OCI-LY3 (cell line): Measurements from ENCODE around the gene EPS8L1.
"Not testable (repeated sequence)": the region's sequence is repeated elsewhere in the genome, so short reads cannot be mapped to it uniquely, and the experiment has no call there.

ENCODE experiments used
- H2AFZ ChIP-seq: fragments of 200-600, 300-600 bp; shearing (Covaris generic); 2 replicates; pipeline ENCODE4 v1.6.0; 2014; ENCODE audit warnings: antibody characterized with exemption, low read depth, low read length
- H3K27ac ChIP-seq: fragments of 200-600, 300-600 bp; sonication (generic); 2 replicates; pipeline ENCODE4 v1.5.1; 2014; ENCODE audit warnings: mild to moderate bottlenecking, low read length, moderate library complexity, mixed read lengths
- H3K27me3 ChIP-seq: fragments of 200-600, 300-600 bp; sonication (generic); 2 replicates; pipeline ENCODE4 v1.6.1; 2014; ENCODE audit warnings: low read depth, low read length, mixed read lengths
- H3K36me3 ChIP-seq: fragments of 200-600, 300-600 bp; sonication (generic); replicated peaks from 2 replicates; pipeline ENCODE3; 2014; ENCODE audit warnings: low read depth, low read length, mixed read lengths
- H3K4me1 ChIP-seq: fragments of 300-600, 200-600 bp; sonication (generic); 2 replicates; pipeline ENCODE4 v1.6.1; 2014; ENCODE audit warnings: low read length, mixed read lengths
- H3K4me2 ChIP-seq: fragments of 200-600, 300-600 bp; sonication (generic); 2 replicates; pipeline ENCODE4 v1.6.1; 2014; ENCODE audit warnings: low read length, mixed read lengths
- H3K4me3 ChIP-seq: fragments of 300-600, 200-600 bp; sonication (generic); 2 replicates; pipeline ENCODE4 v1.5.1; 2014; ENCODE audit warnings: antibody characterized with exemption, mild to moderate bottlenecking, low read length, moderate library complexity
- H3K79me2 ChIP-seq: fragments of 300-600, 200-600 bp; shearing (Covaris generic); 2 replicates; pipeline ENCODE4 v1.6.1; 2014; ENCODE audit warnings: mild to moderate bottlenecking, low read length, mixed read lengths
- H3K9ac ChIP-seq: fragments of 300-600, 200-600 bp; shearing (Covaris generic); 2 replicates; pipeline ENCODE4 v1.6.0; 2014; ENCODE audit warnings: mild to moderate bottlenecking, low read length, moderate library complexity
- H3K9me3 ChIP-seq: fragments of 200-600, 300-600 bp; shearing (Covaris generic); 2 replicates; pipeline ENCODE4 v1.6.1; 2014; ENCODE audit warnings: low read length, mixed read lengths; ENCODE audit not compliant: insufficient read depth
- H4K20me1 ChIP-seq: fragments of 200-600, 300-600 bp; sonication (generic); 2 replicates; pipeline ENCODE4 v1.6.1; 2016; ENCODE audit warnings: low read length, mixed read lengths; ENCODE audit not compliant: insufficient read depth
- CTCF ChIP-seq: fragments of 200-600, 300-600 bp; sonication (generic); IDR thresholded peaks from 2 replicates; pipeline ENCODE4 v1.5.1; 2014; ENCODE audit warnings: antibody characterized with exemption, low read length, low read depth
- EZH2phosphoT487 ChIP-seq: fragments of 200-600 bp; shearing (Covaris generic); IDR thresholded peaks from 2 replicates; pipeline ENCODE4 v1.6.1; 2018; ENCODE audit warnings: antibody characterized with exemption, mixed run types, low read depth

The EPS8L1 gene

GRCh38 chr19:55031178-55031577, 44.5 kb upstream of the EPS8L1 start:
- no peak for TF ChIP-seq EZH2phosphoT487
- no peak for TF ChIP-seq CTCF
- Histone ChIP-seq H3K79me2 (peaks cover 70% of the 10 kb centered on the region), H3K4me1 (no peaks in the 10 kb centered on the region)

GRCh38 chr19:55032170-55032800, 43.4 kb upstream of the EPS8L1 start:
- no peak overlapping the region for H2AFZ ChIP-seq
- no peaks in the 10 kb centered on the region for H3K9me3 ChIP-seq
- H3K27ac ChIP-seq, result no peak overlapping the region
- no peak overlapping the region for H3K4me2 ChIP-seq
- H3K79me2 ChIP-seq, result peaks cover 71% of the 10 kb centered on the region
- peaks cover 17% of the 10 kb centered on the region for H3K36me3 ChIP-seq
- H3K9ac ChIP-seq, result no peak overlapping the region
- TF ChIP-seq CTCF (no peak), EZH2phosphoT487 (no peak)
- H3K27me3 ChIP-seq, result no peaks in the 10 kb centered on the region
- no peak overlapping the region for H3K4me3 ChIP-seq
- H3K4me1 ChIP-seq, result no peaks in the 10 kb centered on the region
- peaks cover 56% of the 10 kb centered on the region for H4K20me1 ChIP-seq

More at GRCh38 chr19:55031178-55031577, 44.5 kb upstream of the EPS8L1 start:
- Histone ChIP-seq H4K20me1 (peaks cover 57% of the 10 kb centered on the region), H3K9ac (no peak overlapping the region), H3K27ac (no peak overlapping the region), H3K4me3 (no peak overlapping the region), H3K27me3 (no peaks in the 10 kb centered on the region), H2AFZ (no peak overlapping the region), H3K36me3 (peaks cover 19% of the 10 kb centered on the region), H3K9me3 (no peaks in the 10 kb centered on the region), H3K4me2 (no peak overlapping the region)

DNA sequence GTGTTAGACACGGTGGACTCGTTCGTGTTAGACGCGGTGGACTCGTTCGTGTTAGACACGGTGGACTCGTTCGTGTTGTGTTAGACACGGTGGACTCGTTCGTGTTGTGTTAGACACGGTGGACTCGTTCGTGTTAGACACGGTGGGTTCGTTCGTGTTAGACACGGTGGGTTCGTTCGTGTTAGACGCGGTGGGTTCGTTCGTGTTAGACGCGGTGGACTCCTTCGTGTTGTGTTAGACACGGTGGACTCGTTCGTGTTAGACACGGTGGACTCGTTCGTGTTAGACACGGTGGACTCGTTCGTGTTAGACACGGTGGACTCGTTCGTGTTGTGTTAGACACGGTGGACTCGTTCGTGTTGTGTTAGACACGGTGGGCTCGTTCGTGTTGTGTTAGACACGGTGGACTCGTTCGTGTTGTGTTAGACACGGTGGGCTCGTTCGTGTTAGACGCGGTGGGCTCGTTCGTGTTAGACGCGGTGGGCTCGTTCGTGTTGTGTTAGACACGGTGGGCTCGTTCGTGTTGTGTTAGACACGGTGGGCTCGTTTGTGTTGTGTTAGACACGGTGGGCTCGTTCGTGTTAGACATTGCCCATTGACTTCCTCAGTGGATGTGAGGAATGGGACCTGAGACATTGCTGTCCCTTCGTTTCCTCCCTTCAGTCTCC, 42.6 kb upstream of the EPS8L1 start:
- not testable (repeated sequence) for H3K4me3 ChIP-seq, H3K4me1 ChIP-seq
- peaks cover 74% of the 10 kb centered on the region for H3K79me2 ChIP-seq

GRCh38 chr19:55034751-55035150, 40.9 kb upstream of the EPS8L1 start:
- Histone ChIP-seq H3K79me2 (peaks cover 83% of the 10 kb centered on the region), H3K9me3 (no peaks in the 10 kb centered on the region), H4K20me1 (peaks cover 48% of the 10 kb centered on the region), H3K4me2 (no peak overlapping the region), H3K27me3 (no peaks in the 10 kb centered on the region), H3K9ac (no peak overlapping the region), H3K27ac (no peak overlapping the region), H2AFZ (no peak overlapping the region), H3K36me3 (peaks cover 21% of the 10 kb centered on the region), H3K4me3 (no peak overlapping the region), H3K4me1 (no peaks in the 10 kb centered on the region)
- TF ChIP-seq CTCF, result no peak
- TF ChIP-seq EZH2phosphoT487, result no peak

More for the DNA sequence above, 42.6 kb upstream of the EPS8L1 start:
- Histone ChIP-seq H4K20me1 (peaks cover 51% of the 10 kb centered on the region), H3K36me3 (peaks cover 17% of the 10 kb centered on the region)
- H2AFZ ChIP-seq, H3K9ac ChIP-seq, H3K9me3 ChIP-seq, H3K27ac ChIP-seq, H3K27me3 ChIP-seq, H3K4me2 ChIP-seq: not testable (repeated sequence)
